IPS-NIHi11 (cell line): ENCODE results near the gene NKX6-2.

Source experiments
- DNase-seq: peaks from one replicate; pipeline ENCODE4 v3.0.0; 2012; ENCODE audit warnings: mixed read lengths, low spot score

Gene NKX6-2

DNA sequence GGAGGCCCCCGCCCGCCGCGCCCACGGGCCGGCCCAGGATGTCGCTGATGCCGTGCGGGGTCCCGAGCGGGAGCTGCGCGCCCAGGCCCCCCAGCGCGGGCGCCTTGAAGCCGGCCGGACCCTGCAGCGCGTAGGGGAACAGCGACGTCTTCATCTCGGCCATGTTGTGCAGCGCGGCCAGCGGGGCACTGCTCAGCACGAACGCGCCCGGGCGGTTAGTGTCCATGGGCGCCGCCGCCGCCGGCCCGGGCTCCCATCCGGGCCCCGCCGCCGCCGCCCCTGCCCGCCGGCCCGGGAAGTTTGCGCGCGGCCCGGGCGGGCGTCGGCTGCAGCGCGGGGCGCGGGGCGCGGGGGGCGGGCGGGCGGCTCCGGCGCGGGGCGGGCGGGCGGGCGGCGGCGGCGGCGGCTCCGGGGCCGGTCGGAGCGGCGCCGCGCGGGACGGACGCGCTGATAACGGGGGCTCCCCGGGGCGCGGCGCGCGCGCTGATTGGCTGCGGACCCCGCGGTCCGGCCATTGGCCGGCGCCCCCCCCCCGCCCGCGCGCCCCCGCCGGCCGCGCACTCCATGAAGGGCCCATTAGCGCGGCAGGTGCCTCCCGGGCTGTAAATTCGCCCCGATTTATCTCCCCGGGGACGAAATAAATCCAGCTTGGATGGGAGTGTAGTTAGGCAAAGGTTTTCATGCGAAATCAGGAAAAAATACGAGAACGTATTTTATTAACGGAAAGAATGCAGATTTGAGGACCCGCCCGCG is at the start of gene NKX6-2:
TSS of gene NKX6-2 (minus strand) at position 425 of the 753 bp plus-strand sequence. CDS start at position 226, 199 bp downstream.
- peak; percentile 68 for DNase-seq

DNA sequence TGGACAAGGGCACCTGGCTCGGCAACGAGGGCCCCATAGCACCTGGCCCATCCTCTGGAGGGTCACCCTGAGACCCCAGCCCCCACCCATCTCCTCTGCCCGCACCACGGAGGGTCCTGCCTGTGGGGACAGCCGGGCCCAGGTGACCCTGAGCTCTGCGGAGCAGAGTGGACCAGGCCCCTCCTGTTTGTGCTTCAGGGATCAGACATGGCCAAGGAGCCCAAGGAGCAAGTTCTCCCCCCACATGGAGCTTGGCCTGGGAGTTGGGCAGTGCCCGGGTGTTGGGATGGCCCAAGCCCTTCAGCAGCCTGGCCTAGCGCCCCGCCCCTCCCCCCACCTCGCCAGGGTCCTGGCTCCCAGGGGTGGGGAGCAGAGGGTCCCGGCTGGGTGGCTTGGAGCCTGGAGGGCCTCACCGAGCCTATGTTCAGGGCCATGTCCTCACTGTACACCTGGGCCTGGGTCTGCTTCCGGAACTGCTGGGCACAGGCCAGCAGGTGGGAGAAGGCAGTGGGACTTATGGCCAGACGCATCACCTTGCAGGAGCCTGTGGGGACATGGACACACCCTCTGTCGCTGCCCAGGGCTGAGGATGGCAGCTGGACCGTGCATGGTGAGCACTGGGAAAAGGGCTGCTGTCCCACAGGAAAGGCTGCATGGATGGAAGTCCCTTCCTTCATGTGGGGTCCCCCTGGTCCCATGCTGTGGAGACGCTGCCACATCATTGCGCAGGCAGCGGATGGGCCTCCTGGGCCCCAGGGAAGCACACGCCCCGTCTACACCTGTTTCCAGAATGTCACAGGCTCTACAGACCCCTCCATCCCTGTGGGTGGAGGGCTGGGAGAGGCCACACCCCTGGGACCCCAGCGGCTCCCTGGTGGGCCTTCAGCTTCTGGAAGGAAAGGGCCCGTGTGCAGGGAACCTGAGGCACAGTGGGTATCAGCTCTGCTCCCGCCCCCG is 49.2 kb upstream of the NKX6-2 start:
- peak; percentile 4 for DNase-seq

DNA sequence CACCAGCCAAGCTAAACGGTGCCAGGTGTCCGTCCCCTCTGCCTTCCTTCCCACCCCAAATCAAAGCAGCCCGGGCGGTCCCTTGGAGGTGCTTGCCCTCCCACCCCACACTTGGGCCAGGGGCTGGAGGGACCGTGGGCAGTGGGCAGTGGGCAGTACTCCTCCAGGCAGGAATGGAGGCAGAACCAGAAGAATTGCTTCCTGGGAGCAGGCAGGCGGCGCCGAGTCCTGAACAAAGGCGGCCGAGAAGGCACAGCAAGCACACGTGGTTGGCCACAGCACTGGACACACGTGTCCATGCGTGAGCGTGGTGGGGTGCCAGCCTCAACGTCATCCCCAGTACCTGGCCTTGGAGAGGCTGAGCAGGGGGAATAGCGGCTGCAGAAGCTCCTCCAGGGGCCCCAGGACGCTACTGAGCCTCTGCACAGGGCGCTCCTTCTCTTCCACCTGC is 48.4 kb upstream of the NKX6-2 start:
- no peak for DNase-seq

DNA sequence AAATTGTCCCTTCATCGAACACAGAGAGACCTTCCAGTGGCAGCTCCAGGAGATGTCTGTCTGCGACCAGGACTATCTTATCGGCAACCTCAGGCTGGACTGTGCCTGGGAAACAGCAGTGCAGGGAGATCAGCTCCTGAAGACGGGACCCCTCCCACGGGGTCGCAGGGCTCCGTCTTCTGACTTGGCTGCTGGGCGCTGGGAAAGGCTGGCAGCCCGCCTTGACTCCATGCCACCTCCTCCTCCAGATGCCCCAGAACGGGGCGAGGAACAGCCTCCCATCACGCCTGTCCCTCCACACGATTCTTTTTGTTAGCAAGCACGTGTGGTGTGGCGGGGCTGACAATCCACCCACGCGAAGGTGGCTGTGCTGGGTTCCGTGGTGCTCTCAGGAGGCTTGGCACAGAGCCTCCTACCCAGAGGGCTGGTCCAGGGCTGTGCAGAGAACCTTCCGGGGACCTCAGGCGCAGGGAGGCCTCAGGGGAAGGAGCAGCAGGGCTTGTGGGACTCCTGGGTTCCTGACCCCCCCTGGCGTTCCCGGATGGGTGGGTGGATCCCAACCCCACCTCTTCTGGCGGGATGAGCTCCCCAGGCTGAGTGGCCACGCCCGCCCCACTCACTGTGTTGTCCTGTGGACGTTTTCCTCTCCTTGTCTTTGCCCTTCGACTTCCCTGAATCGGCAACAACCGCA is 47.6 kb upstream of the NKX6-2 start:
- DNase-seq = peak; percentile 5

DNA sequence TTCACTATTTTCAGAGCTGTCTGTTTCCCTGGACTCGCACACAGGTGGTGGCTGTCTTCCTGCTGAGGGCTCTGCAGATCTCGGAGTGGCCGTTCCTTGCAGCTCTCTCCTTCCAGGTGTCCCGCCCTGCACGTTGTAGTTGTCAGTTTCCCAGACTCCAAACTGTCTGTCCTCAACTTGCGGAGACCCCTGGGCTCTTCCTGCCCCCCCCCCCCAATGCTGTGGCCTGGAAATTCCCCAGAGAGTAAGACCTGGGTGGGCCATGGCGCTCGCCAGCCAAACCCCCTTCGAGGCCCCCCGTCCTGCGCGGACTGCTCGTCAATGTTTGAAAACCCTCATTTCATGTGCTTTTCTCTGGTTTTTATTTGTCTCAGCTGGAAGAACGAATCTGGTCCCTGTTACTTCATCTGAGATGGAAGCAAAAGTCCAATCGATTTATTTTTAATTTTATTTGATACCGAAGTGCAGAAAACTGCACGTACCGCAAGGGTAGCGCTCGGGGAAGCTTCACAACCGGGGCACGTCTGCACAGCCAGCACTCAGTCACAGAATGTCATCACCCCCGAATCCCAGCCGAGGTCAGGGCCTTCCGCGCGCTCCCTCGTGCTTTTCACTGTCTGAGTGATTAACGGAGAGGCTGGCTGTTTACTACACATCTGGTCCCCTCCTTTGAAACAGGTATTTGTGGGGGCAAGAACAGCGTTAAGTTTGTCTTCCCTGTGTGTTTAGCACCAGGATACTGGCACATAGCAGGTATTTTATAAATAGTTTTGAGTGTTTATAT is 46.4 kb upstream of the NKX6-2 start:
- DNase-seq = no peak

DNA sequence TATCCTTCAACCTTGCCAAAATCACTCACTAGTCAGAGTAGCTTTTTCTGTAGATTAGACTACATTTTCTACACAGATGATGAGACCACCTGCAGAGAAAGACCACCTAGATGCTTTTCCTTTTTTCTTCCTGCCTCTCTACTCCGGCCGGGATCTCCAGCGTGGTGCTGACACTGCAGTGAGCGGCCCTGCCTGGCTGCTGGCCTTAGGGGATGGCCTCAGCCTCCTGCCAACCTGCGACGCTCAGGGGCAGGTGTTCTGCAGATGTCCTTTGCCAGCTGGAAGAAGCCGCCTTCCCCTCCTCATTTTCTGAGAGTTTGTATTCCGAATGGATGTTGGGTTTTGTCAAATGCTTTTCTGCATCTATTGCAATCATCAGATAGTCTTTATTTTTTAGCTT is 43.5 kb upstream of the NKX6-2 start:
- DNase-seq = peak; percentile 14

DNA sequence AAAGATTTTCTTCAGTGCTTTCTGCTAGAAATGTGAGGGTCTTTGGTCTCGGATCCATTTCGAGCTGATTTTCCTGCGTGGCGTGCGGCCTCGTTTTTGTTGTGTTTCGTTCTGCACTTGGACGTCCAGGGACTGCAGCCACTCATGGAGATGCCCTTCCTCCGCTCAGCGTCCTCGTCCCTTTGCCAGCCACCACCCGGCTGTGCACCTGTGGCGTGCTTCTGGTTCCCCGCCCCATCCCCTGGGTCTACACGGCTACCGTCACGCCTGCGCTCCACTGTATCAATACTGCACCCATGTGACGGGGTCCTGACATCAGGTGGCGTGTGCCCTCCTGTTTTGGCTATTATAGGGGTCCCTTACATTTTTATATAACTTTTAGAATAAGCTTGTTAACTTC is 42.7 kb upstream of the NKX6-2 start:
- DNase-seq = no peak

DNA sequence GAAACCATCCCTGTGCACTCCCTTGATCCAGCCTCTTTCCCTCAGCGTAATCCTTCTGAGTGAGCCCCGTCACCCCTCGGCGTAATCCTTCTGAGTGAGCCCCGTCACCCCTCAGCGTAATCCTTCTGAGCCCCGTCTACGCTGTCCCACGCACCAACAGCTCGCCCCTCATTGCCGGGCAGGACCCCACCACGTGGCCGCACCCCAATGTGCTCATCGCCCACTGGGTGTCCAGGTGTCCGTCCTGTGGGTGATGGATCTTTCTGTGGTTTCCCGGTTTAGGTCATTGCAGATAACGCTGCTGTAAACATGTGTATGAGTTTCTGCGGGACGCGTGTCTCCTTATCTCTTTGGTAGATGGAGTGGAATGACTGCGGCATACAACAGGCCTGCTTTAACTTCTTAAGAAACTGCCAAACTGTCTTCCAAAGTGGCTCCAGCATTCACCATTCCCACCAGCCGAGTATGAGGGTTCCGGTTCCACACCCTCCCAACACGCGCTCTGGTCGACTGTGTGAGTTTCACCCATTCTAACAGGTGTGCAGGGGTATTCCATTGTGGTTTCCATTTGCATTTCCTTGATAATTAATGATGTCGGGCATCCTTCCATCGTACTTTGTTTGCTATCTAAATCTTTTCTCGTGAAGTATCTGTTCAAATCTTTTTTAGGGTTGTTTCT is 42.1 kb upstream of the NKX6-2 start:
- DNase-seq = peak; percentile 2

DNA sequence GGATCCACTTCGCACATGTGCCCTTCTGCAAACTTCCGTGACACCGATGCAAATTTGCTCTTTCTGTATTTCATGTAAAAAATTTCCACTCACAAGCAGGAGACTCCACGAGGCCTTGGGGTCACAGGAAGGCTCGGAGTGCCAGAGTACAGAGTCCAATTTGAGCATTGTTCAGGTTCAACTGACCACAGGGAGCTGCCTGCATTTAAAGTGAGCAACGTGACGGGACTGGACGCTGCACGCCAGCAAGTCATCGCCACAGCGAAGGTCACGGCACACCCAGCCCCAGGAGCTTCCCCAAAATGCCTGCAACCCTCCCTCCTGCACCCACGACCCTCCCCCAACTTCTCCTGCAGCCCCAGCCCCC is 41.5 kb upstream of the NKX6-2 start:
- DNase-seq = peak; percentile 4

DNA sequence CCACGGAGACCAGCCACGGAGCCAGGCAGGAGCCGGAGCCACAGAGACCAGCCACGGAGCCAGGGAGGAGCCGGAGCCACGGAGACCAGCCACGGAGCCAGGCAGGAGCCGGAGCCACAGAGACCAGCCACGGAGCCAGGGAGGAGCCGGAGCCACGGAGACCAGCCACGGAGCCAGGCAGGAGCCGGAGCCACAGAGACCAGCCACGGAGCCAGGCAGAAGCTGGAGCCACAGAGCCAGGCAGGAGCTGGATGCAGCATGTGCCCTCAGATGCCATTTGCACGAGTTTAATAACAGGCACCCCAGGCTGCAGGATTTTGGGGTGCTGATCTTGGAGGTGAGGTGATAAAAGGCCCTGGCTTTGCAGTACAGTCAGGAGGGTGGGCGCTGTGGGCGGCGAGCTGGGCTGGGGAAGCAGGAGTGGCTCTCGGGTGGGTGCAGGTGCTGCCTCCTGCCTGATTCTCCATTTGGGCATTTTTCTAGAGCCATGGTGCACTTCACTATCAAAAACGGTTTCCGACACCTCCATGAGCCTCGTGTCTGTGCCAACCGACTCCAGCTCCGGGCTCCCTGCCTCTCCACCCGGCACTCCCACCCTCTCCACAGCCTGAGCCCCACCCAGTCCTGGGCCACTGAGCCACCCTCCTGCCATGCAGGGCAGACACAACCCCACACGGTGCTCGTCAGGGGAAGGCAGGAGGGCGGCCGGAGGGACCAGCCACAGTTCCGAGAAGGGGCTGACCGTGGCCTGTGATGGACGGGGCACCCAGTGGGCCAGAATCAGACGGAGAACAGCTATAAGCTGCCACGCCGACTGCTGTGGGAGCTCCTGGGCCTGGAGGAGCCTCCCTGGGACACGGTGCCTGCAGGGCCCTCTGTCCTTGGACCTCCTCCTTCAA is 40.8 kb upstream of the NKX6-2 start:
- DNase-seq = peak; percentile 5

DNA sequence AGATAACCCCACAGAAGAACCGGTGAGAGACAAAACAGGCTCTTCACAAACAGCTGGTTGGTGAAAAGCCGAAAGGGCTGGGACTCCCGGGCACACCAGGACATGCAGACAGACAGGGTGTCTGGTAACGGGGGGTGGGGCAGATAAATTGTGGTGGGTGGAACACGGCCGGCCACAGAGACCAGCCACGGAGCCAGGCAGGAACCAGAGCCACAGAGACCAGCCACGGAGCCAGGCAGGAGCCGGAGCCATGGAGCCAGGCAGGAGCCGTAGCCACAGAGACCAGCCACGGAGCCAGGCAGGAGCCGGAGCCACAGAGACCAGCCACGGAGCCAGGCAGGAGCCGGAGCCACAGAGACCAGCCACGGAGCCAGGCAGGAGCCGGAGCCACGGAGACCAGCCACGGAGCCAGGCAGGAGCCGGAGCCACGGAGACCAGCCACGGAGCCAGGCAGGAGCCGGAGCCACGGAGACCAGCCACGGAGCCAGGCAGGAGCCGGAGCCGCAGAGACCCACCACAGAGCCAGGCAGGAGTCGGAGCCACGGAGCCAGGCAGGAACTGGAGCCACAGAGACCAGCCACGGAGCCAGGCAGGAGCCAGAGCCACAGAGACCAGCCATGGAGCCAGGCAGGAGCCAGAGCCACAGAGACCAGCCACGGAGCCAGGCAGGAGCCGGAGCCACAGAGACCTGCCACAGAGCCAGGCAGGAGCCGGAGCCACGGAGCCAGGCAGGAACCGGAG is 40.0 kb upstream of the NKX6-2 start:
- DNase-seq = peak; percentile 4

DNA sequence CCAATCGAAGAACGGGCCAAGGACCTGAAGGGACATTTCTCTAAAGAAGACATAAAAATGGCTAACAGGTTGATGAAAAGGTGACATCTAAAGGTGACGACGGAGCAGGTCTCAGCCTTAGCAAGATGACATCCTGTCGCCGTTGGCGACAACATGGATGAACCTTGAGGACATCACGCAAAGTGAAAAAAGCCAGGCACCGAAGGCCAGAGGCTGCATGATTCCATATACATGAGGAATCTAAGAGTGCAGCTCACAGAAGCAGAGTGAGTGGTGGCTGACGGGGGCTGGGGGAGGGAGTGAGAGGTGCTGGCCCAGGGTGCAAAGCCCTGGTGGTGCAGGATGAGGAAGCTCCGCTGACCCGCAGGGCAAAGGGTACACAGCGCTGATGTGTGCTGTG is 34.1 kb upstream of the NKX6-2 start:
- DNase-seq = no peak

DNA sequence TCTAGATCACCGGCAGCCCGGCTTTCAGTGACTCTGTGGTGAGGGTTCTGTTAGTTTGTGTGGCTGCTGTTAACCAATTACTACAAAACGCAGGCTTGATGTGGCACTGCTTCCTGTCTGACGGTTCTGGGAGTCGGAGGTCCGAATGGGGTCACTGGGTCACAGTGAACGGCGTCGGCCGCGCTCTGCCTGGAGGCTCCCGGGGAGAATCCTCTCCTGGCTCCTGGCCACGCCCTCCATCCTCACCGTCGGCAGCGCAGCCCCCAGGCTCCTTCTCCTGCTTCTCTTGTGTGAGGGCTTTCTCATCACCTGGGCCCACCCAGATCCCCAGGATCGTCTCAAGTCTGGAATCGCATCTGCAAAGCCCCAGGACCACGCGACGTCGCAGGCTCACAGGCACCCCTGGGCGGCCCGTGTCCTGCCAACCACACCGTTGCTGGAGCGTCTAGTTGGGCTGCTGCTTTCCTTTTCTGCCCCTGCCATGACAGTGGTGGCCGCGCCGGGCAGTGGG is 31.8 kb upstream of the NKX6-2 start:
- peak; percentile 17 for DNase-seq

DNA sequence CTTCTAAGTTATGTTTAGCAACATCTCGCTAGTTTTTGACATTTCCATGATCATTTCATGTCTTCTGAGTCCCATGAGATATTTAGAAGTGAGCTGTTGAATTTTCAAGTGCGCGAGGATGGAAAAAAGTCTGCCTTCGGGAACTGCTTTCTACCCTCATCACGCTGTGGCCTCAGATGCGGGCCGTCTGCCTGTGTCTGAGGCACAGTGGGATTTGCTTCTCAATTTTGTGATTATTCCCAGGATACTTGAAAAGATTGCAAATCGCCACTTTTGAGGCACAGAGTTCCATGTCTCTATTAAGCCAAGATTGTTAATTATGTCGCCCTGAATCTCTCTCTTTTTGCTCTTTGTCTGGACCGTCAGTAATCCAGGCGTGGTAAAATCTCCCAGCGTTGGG is 30.8 kb upstream of the NKX6-2 start:
- DNase-seq = no peak

DNA sequence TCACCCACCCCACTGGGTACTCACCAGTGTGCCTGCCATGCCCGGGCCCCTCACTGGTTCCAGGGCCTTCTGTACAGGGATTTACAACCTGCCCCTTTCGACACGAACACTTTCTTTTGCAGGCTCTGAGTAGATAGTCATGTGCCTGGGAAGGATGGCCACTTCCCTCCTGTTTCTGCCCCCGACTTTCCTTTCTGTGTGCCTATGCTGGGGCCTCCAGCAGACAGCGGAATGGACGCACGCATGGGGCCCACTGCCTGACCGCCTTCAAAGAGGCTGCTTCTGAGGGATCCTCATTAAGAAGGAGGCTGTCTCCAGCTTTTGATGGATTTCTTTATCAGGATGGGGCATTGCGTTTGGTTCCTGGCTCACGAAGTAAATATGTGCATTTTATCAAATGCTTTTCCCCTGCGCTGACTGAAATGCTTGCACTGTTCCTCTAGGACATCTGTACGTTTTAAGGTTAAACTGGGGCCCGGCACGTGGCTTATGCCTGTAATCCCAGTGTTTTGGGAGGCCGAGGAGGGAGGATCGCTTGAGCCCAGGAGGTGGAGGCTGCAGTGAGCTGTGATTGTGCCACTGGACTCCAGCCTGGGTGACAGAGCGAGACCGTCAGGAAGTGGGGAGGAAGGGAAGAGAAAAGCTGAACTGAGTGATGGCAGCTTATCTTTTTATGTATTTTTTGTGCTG is 29.4 kb upstream of the NKX6-2 start:
- no peak for DNase-seq

DNA sequence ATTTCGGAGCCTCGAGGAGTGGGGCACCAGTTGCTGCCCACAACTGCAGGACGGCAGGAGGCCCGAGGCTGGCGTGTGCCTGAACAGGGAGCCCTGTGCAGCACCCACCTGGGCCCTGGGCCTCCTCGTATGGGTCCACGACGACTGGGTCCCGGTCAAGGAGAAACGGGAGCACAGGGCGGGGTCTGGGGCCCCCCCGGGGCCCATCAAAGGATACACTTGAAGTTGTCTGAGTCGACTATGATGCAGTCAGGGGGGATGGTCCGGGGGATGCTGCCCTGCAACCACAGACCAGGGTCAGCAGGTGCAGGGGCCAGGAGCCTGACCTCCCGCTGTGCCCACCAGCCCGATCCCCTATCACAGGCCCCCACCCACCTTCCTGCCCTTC is 28.5 kb upstream of the NKX6-2 start:
- DNase-seq = no peak

DNA sequence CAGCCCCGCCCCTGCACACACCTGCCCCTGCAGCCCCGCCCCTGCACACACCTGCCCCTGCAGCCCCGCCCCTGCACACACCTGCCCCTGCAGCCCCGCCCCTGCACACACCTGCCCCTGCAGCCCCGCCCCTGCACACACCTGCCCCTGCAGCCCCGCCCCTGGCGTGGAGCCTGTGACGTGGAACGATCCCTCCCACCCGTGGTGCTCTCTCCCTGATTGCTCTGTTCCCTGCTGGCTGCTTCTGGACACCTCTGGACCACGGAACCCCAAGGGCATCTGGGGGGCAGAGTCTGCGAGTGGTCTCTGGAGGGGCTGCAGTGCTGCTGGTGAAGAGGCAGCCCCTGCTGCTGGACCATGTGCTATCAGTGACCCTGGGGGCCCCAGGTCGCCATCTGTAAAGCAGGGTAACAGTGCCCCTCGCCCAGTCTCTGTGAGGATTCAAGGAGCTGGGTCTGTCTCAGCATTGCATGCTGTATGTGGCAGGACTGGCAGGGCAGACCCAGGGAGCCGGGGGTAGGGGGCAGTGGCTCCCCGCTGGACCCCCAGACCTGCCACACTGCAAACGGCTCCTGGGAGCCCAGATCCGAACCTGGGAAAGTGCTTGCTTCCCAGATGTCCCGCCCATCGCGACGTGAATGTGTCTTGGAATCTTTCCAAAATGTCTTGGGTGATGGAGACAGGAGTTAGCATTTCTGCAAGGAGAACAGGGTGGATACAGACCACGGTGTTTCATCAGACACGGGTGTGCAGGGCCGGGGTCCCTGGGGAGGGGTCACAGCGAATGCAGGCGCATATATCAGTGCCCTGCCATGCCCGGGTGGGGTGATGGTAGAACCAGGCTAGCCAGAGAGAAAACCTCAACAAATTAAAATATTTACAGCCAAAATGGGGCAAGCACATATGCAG is 27.9 kb upstream of the NKX6-2 start:
- no peak for DNase-seq
